Dermis microvascular lymphatic vessel endothelial cell (primary cell): ENCODE results near the gene DBN1. TPM values are rescaled to one million over a fixed set of nuclear protein-coding genes. Genes with fewer than 3 reads are reported as not detected.

ENCODE experiments used
- DNase-seq, 2 donors: peaks; one replicate each; pipeline versions ENCODE4 v3.0.0 to v3.0.0-alpha.2; 2010; ENCODE audit warnings: low read depth in 2 of 2
- total RNA-seq: library from RNA; depleted of rRNA; stranded (reverse); fragments of >200 nt; gene quantifications from 2 replicates; pipeline ENCODE4 v1.2.1, GENCODE V29; 2014

DBN1 gene
- total RNA-seq, 1 donor from 2014 or later, result 95.9 TPM

GRCh38 chr5:177443144-177443983 is 30.1 kb downstream of the DBN1 start:
- no peak for DNase-seq

GRCh38 chr5:177442066-177442826 is 31.2 kb downstream of the DBN1 start:
- DNase-seq, result no peak

GRCh38 chr5:177440990-177441780 is 32.2 kb downstream of the DBN1 start:
- DNase-seq, result no peak

DNA sequence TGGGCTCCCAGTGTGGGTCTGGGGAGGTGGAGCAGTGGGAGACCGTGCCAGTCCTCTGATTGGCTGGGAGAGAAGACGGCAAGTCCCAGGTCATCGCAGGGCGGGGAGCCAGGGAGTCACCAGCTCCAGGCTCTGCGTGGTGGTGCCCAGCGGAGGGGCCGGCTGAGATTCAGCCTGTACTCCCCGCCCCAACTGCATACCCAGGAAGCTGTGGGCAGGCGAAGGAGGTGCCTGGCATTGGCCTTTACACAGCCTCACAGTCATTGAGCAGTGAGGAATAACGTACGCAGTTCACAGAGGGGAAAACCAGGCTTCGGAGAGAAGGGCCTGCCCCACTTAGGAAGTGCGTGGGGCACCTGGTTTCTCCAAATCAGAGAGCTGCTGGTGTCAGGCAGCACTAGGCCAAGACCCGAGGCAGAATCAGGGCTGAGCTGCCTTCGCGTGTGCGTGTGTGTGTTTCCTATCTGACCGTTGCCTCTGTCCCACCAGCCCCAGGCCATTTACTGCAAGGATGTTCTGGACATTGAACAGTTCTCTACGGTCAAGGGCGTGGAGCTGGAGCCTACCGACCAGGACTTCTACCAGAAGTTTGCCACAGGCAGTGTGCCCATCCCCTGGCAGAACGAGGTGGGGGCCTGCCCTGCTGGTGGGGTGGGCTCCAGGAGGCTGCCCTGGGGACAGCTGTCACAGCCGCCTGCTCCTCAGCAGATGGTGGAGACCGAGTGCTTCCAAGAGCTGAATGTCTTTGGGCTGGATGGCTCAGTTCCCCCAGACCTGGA is 33.0 kb downstream of the DBN1 start:
- DNase-seq, result no peak

GRCh38 chr5:177439518-177440053 is 33.8 kb downstream of the DBN1 start:
- no peak for DNase-seq

DNA sequence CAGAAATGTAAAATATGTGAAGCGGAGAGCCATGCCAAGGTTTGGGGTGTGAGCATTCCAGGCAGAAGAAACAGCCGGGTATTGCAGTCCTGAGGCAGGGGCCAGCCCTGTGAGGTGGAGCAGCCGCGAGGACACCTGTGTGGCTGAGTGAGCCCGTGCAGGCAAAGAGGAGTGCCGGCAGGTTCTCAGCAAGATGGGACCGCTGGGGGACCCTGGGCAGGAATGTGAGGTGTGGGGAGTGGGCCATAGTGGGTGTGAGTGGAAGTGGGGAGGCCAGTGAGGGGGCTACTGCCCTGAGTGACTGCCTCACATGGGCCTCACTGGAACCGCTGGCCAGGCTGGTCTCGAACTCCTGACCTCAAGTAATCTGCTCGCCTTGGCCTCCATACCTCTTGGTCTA is 35.0 kb downstream of the DBN1 start:
- DNase-seq, result no peak

GRCh38 chr5:177437623-177438022 is 35.8 kb downstream of the DBN1 start:
- no peak for DNase-seq

- no peak for DNase-seq
These were observed 37.4 kb downstream of the DBN1 start for GRCh38 chr5:177435847-177436536.

GRCh38 chr5:177434942-177435738 is 38.3 kb downstream of the DBN1 start:
- DNase-seq, result no peak

- DNase-seq, result peak in 1 of 2 donors; percentile 21
These were observed 39.0 kb downstream of the DBN1 start for GRCh38 chr5:177434437-177434836.

- no peak for DNase-seq
These were observed 39.7 kb downstream of the DBN1 start for GRCh38 chr5:177433658-177434217.

DNA sequence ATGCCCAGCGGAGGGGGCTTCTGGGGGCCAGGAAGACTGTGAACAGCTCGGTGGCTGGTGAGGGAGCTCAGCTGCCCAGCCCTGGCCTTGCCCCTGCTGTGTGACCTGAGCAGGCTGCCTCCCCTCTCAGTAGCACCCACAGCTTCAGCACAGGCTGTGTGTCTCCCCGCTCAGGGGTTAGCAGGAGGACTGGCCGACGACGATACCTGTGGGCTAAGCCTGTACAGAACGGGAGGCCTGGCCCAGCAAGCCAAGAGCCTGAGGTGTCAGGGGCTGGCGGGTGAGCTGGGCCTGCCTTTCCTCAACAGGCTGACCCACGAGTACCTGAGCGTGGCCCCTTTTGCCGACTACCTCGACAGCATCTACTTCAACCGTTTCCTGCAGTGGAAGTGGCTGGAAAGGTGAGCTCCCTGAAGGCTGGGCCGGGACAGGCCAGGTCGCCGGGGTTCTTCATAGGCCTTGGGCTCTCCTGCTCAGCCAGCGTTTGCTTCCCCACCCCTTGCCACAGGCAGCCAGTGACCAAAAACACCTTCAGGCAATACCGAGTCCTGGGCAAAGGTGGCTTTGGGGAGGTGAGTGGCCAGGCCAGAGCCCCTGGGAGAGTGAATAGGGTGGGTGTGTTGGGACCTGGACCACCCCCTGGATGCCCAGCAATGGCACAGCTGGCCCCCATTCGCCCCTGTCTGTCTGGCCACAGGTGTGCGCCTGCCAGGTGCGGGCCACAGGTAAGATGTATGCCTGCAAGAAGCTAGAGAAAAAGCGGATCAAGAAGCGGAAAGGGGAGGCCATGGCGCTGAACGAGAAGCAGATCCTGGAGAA is 40.4 kb downstream of the DBN1 start:
- DNase-seq, result no peak

- DNase-seq, result no peak
These were observed 41.1 kb downstream of the DBN1 start for GRCh38 chr5:177432143-177432838.

GRCh38 chr5:177431317-177432142 is 41.9 kb downstream of the DBN1 start:
- DNase-seq, result peak in 1 of 2 donors; percentile 18

- DNase-seq, result no peak
These were observed 42.5 kb downstream of the DBN1 start for GRCh38 chr5:177430972-177431316.

DNA sequence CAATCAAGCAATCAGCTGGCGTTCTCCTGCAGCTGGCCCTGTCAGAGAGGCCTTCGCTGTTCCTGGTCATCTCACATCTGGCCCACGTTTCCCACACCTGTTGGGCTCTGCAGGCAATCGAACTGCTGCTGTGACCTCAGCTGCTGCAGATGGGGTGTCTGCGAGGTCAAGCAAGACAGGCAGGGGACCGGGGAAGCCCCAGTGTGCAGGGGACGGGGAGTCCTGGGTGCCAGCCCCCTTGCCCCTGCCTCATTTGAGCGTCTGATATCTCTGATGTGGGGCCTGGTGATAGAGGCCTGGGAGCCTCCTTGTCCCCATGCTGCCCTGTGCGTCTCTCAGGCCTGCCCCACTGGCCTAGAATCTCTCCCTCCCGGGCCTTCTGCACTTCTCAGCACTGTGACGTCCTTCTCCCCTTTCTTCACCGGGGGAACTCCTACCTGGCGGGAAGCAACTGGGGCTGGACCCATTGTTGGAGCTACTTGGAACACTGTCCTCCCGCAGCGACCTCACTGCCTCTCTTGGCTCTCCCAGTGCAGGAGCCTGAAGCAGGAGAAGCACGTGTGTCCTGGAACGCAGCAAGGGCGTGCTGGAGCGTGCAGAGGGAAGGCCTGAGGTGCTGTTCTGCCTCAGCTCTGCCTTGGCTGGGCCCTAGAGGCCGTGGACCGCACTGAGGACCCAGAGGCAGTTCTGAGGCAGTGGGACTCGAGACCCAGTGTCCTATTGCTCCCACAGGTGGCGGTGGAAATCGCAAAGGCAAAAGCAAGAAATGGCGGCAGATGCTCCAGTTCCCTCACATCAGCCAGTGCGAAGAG is 43.1 kb downstream of the DBN1 start:
- DNase-seq, result no peak
